WTC11 (cell line): Measurements from ENCODE around the gene TSR3.

ENCODE experiments used
- KAT7 ChIP-seq: sonication (generic); formaldehyde crosslinking; IDR thresholded peaks from 2 replicates; pipeline ENCODE4 v1.8.1; 2023; ENCODE audit warnings: missing genetic modification reagents, mild to moderate bottlenecking, borderline replicate concordance
- TF ChIP-seq, protein P1 (sequence below): fragments of 200-600 bp; IDR thresholded peaks from 2 replicates; pipeline ENCODE4 v1.8.0; 2022; ENCODE audit warnings: antibody characterized with exemption

DNA sequence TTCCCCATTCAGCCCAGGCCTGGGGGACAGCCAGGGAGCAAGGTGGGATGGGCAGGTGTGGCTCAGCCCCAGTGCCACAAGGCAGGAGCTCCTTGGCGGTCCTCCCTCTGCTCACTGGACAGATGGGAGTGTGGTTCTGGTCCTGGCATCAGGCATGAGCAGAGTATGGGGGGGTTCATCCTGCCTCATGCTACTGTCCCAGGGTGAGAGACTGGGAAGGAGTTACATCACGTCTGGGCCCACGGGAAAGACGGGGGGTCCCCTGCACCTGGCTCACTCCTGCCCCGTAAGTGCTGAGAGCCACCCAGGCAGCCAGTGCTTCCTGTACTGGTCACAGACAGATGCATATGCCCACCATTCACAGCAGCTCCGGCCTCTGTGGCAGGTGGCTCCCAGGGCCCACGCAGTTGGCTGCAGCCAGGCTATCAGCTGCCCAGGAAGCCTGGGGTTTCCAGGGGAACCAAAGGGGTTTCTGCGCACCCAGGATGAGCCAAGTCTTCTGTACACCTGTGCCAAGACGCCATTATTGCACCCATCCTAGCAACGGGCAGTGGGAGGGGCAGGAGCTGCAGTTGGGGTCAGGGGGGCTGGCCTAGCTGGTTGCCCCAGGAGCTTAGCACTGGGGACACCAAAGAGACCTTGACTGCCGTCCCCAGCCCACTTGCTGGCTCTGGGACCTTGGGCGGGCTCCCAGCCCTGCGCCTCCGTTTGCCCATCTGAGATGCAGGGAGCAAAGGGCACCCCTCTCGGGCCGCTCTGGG, 16.3 kb downstream of the TSR3 start:
- TF ChIP-seq KAT7 (CRISPR knock-in tag): no peak
- TF ChIP-seq, protein P1, sequence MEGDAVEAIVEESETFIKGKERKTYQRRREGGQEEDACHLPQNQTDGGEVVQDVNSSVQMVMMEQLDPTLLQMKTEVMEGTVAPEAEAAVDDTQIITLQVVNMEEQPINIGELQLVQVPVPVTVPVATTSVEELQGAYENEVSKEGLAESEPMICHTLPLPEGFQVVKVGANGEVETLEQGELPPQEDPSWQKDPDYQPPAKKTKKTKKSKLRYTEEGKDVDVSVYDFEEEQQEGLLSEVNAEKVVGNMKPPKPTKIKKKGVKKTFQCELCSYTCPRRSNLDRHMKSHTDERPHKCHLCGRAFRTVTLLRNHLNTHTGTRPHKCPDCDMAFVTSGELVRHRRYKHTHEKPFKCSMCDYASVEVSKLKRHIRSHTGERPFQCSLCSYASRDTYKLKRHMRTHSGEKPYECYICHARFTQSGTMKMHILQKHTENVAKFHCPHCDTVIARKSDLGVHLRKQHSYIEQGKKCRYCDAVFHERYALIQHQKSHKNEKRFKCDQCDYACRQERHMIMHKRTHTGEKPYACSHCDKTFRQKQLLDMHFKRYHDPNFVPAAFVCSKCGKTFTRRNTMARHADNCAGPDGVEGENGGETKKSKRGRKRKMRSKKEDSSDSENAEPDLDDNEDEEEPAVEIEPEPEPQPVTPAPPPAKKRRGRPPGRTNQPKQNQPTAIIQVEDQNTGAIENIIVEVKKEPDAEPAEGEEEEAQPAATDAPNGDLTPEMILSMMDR: no peak
